Activated CD4-positive, alpha-beta T cell treated with anti-CD3 and anti-CD28 coated beads, Interleukin-2, amount 10 ng/mL, durations not matched to agents 7 days and 5 days (primary cell): ENCODE data around the gene ORAI2. TPM values are rescaled to one million over a fixed set of nuclear protein-coding genes. Genes with fewer than 3 reads are reported as not detected.
"Not testable (repeated sequence)": the region's sequence is repeated elsewhere in the genome, so short reads cannot be mapped to it uniquely, and the experiment has no call there.

Source experiments
- CTCF ChIA-PET: fragments of 350-600 bp; sonication (Branson Sonifier 250); formaldehyde crosslinking; loops from one replicate; lab custom pipeline; 2021; ENCODE audit warnings: antibody characterized with exemption; lab: Charles Lee
- POLR2A ChIA-PET: fragments of 350-600 bp; sonication (Branson Sonifier 250); formaldehyde crosslinking; loops from one replicate; lab custom pipeline; 2021; ENCODE audit warnings: antibody characterized with exemption; lab: Charles Lee
- DNase-seq: peaks from one replicate; pipeline ENCODE4 v3.0.0-alpha.2; 2020
- H3K27ac Mint-ChIP-seq: one replicate; pipeline ENCODE4 v1.8.0; 2021; ENCODE audit warnings: mild to moderate bottlenecking, moderate library complexity, mixed read lengths
- H3K27me3 Mint-ChIP-seq: one replicate; pipeline ENCODE4 v1.8.0; 2021; ENCODE audit warnings: mixed read lengths
- H3K36me3 Mint-ChIP-seq: one replicate; pipeline ENCODE4 v1.8.0; 2021; ENCODE audit warnings: low read depth, mixed read lengths
- H3K4me1 Mint-ChIP-seq: one replicate; pipeline ENCODE4 v1.8.0; 2021; ENCODE audit warnings: mixed read lengths
- H3K4me3 Mint-ChIP-seq: one replicate; pipeline ENCODE4 v1.8.0; 2021; ENCODE audit warnings: mild to moderate bottlenecking, moderate library complexity, mixed read lengths
- H3K9me3 Mint-ChIP-seq: one replicate; pipeline ENCODE4 v1.8.0; 2021; ENCODE audit warnings: mixed read lengths
- total RNA-seq, 2 experiments: library from RNA; stranded (reverse); gene quantifications; one replicate each; pipeline ENCODE4 v1.2.3, GENCODE V29; 2021

ORAI2 gene
- total RNA-seq, 2 experiments from 2014 or later, result 61.2 to 63.7 TPM

GRCh38 chr7:102478314-102479208 lies 45.2 kb downstream of the ORAI2 start, which contains the start of gene POLR2J:
Gene POLR2J, minus strand, starts transcription at chr7:102478922. Its CDS starts 62 bp downstream, at chr7:102478860.
- peak within 1 kb of the TSS; percentile 90 for H3K27ac Mint-ChIP-seq
- H3K4me1 Mint-ChIP-seq, POLR2A ChIA-PET, CTCF ChIA-PET, H3K36me3 Mint-ChIP-seq, H3K9me3 Mint-ChIP-seq, H3K27me3 Mint-ChIP-seq: not testable (repeated sequence)
- DNase-seq, result peak; percentile 91
- H3K4me3 Mint-ChIP-seq, result peak within 1 kb of the TSS; percentile 90

DNA sequence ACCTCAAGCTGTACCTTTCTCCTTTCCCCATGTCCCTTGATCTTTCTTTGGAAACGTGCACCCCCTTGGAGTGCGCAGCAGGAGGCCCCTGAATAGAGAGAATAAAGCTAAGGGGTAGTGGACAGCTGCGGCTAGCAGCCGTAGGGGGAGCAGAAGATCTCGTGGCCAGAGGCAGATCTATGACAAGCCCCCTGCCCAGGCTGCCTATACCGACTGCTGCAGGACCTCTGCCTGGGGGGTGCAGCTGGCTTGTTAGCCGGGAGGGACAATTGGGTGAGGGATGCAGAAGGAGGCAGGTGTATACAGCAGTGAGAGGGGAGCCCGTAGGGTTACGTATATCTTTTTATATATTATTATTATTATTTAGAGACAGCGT lies 45.8 kb downstream of the ORAI2 start:
- H3K27me3 Mint-ChIP-seq, DNase-seq, H3K27ac Mint-ChIP-seq, H3K9me3 Mint-ChIP-seq, H3K4me3 Mint-ChIP-seq, CTCF ChIA-PET, H3K4me1 Mint-ChIP-seq, POLR2A ChIA-PET, H3K36me3 Mint-ChIP-seq: not testable (repeated sequence)

GRCh38 chr7:102479982-102480637 lies 46.7 kb downstream of the ORAI2 start:
- H3K9me3 Mint-ChIP-seq, H3K36me3 Mint-ChIP-seq, H3K27me3 Mint-ChIP-seq, H3K27ac Mint-ChIP-seq, POLR2A ChIA-PET, H3K4me3 Mint-ChIP-seq, CTCF ChIA-PET, H3K4me1 Mint-ChIP-seq: not testable (repeated sequence)
- peak; percentile 16 for DNase-seq

DNA sequence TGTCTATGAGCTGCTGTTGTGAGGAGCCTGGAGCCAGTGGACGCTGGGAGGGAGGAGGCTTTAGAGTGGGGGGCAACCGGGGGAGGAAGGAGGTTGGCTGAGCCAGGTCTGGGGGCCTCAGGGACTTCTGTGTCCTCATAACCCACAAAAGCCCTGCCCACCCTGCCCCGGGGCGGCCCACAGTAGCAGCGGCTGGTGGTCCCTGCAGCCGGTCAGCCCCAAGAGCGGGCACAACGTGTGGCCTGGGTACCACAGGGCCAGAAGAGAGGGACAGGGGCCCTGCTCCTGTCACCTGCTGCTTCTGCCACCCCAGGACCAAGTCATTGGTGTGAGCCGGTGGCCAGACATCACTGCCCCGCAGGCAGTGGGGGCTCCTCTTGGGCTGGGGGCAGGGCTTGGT lies 48.6 kb downstream of the ORAI2 start:
- CTCF ChIA-PET, H3K9me3 Mint-ChIP-seq, DNase-seq, POLR2A ChIA-PET, H3K4me3 Mint-ChIP-seq, H3K27me3 Mint-ChIP-seq, H3K36me3 Mint-ChIP-seq, H3K27ac Mint-ChIP-seq, H3K4me1 Mint-ChIP-seq: not testable (repeated sequence)

- H3K9me3 Mint-ChIP-seq, CTCF ChIA-PET, H3K4me3 Mint-ChIP-seq, H3K27me3 Mint-ChIP-seq, H3K27ac Mint-ChIP-seq, H3K4me1 Mint-ChIP-seq, H3K36me3 Mint-ChIP-seq, DNase-seq, POLR2A ChIA-PET: not testable (repeated sequence)
Observed at GRCh38 chr7:102484317-102484716, 50.9 kb downstream of the ORAI2 start.

- H3K36me3 Mint-ChIP-seq, POLR2A ChIA-PET, H3K27me3 Mint-ChIP-seq, H3K9me3 Mint-ChIP-seq, H3K27ac Mint-ChIP-seq, H3K4me3 Mint-ChIP-seq, CTCF ChIA-PET, H3K4me1 Mint-ChIP-seq: not testable (repeated sequence)
- peak; percentile 32 for DNase-seq
Observed at GRCh38 chr7:102490529-102491075, 57.2 kb downstream of the ORAI2 start.

DNA sequence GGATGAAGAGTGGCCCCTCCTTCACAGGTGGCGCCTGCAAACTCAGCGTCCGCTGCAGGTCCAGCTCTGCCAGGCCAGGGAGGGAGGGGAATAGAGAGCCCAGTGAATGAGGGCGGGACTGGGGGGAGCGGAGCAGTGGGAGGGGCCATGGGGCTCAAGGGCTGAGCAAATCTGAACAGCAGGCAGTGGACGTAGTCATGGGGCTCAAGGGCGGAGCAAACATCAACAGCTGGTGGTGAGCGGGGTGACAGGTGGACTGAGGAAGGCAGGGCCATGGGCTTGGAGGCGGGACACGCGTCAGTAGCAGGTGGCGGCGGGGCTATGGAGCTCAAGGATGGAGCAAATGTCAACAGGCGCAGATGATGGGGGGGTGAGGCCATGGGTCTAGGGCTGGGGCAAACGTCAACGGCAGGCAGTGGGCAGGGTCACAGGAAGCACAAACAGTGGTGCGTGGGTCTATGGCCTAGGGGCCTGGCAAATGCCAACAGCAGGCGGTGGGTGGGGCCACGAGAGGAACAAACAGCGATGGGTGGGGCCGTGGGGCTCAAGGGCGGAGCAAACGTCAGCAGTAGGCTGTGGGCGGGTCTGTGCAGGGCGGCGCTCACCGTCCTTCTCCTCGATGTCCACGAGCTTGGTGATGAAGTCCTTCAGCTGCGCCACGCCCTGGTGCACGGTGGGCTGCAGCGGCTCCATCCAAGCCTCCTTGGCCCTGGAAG lies 60.0 kb downstream of the ORAI2 start:
- H3K27me3 Mint-ChIP-seq, POLR2A ChIA-PET, H3K36me3 Mint-ChIP-seq, H3K4me3 Mint-ChIP-seq, H3K4me1 Mint-ChIP-seq, H3K9me3 Mint-ChIP-seq, CTCF ChIA-PET: not testable (repeated sequence)
- peak overlapping the region; percentile 82 for H3K27ac Mint-ChIP-seq
- DNase-seq, result peak; percentile 54

GRCh38 chr7:102494026-102494425 lies 60.7 kb downstream of the ORAI2 start:
- H3K9me3 Mint-ChIP-seq, H3K27ac Mint-ChIP-seq, H3K4me3 Mint-ChIP-seq, H3K27me3 Mint-ChIP-seq, CTCF ChIA-PET, H3K36me3 Mint-ChIP-seq, POLR2A ChIA-PET, H3K4me1 Mint-ChIP-seq: not testable (repeated sequence)
- DNase-seq, result peak; percentile 40

- H3K27ac Mint-ChIP-seq, H3K4me3 Mint-ChIP-seq, DNase-seq, CTCF ChIA-PET, H3K4me1 Mint-ChIP-seq, H3K27me3 Mint-ChIP-seq, POLR2A ChIA-PET, H3K9me3 Mint-ChIP-seq, H3K36me3 Mint-ChIP-seq: not testable (repeated sequence)
Observed at GRCh38 chr7:102494473-102495149, 61.2 kb downstream of the ORAI2 start.

- H3K27me3 Mint-ChIP-seq, H3K9me3 Mint-ChIP-seq, POLR2A ChIA-PET, H3K36me3 Mint-ChIP-seq, CTCF ChIA-PET, H3K4me1 Mint-ChIP-seq, DNase-seq, H3K27ac Mint-ChIP-seq, H3K4me3 Mint-ChIP-seq: not testable (repeated sequence)
Observed at GRCh38 chr7:102496861-102497260, 63.5 kb downstream of the ORAI2 start.

DNA sequence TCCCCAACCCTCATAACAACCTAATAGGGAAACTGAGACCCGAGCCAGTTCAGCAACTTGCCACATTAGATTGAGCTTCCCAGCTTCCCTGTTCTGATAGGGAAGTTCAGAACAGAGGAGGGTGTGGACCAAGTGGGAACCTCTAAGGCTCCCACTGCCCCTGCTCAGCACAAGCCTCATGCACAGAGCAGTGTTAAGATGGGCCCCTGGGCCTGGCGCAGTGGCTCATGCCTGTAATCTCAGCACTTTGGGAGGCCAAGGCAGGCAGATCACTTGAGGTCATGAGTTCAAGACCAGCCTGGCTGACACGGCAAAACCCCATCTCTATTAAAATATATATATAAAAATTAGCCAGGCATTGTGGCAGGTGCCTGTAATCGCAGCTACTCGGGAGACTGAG lies 63.9 kb downstream of the ORAI2 start:
- H3K27ac Mint-ChIP-seq, H3K9me3 Mint-ChIP-seq, POLR2A ChIA-PET, H3K4me3 Mint-ChIP-seq, H3K27me3 Mint-ChIP-seq, DNase-seq, H3K4me1 Mint-ChIP-seq, CTCF ChIA-PET, H3K36me3 Mint-ChIP-seq: not testable (repeated sequence)

- H3K36me3 Mint-ChIP-seq, H3K4me3 Mint-ChIP-seq: not testable (repeated sequence)
Observed at GRCh38 chr7:102498321-102498720, 64.9 kb downstream of the ORAI2 start.

More at GRCh38 chr7:102498321-102498720, 64.9 kb downstream of the ORAI2 start:
- H3K27me3 Mint-ChIP-seq, H3K27ac Mint-ChIP-seq, CTCF ChIA-PET, H3K4me1 Mint-ChIP-seq, H3K9me3 Mint-ChIP-seq, POLR2A ChIA-PET, DNase-seq: not testable (repeated sequence)
